ENCODE measurements around the gene CHMP3.

- TF ChIP-seq RAD21 (IDR thresholded peaks at IDR 0.05; ENCODE audit: low read depth) (no peak), EZH2 (IDR thresholded peaks at IDR 0.05) (no peak)
Measured at GRCh38 chr2:86598966-86599365, 35.7 kb upstream of the CHMP3 start.

All from HCT116 (cell line).